Ishikawa (cell line): ENCODE data around the gene SMAP1.

Experiments
- FOXM1 ChIP-seq: IDR thresholded peaks from 2 replicates; pipeline ENCODE4 v1.6.1; 2012; ENCODE audit warnings: low read depth, borderline replicate concordance
- REST ChIP-seq: IDR thresholded peaks from 2 replicates; pipeline ENCODE4 v1.6.1; 2012; ENCODE audit warnings: low read depth, mild to moderate bottlenecking
- TAF1 ChIP-seq: IDR thresholded peaks from 2 replicates; pipeline ENCODE4 v1.6.1; 2012; ENCODE audit warnings: low read depth, mild to moderate bottlenecking
- YY1 ChIP-seq: IDR thresholded peaks from 2 replicates; pipeline ENCODE4 v1.6.1; 2012; ENCODE audit warnings: low read depth

- no peak for TF ChIP-seq FOXM1
- TF ChIP-seq YY1 = no peak
- no peak for TF ChIP-seq TAF1
- TF ChIP-seq REST = no peak
Measured at GRCh38 chr6:70739534-70739933, 71.9 kb downstream of the SMAP1 start.
